Mucosa of stomach (tissue), 1 donor: ENCODE results near the gene HPRT1.
"Not testable (repeated sequence)": the region's sequence is repeated elsewhere in the genome, so short reads cannot be mapped to it uniquely, and the experiment has no call there.

Experiments
- H3K27me3 ChIP-seq: one replicate; pipeline ENCODE4 v1.7.0; 2013; ENCODE audit warnings: mild to moderate bottlenecking, low read length; ENCODE audit not compliant: control insufficient read depth, insufficient read depth
- H3K36me3 ChIP-seq: one replicate; pipeline ENCODE4 v1.7.0; 2013; ENCODE audit warnings: low read length; ENCODE audit not compliant: control insufficient read depth, insufficient read depth
- H3K4me1 ChIP-seq: one replicate; pipeline ENCODE4 v1.7.0; 2013; ENCODE audit warnings: mild to moderate bottlenecking, low read length; ENCODE audit not compliant: control insufficient read depth, insufficient read depth
- H3K4me3 ChIP-seq: one replicate; pipeline ENCODE4 v1.7.0; 2013; ENCODE audit warnings: low read length
- H3K9ac ChIP-seq: one replicate; pipeline ENCODE4 v1.7.0; 2013; ENCODE audit warnings: mild to moderate bottlenecking, low read length, moderate library complexity
- H3K9me3 ChIP-seq: one replicate; pipeline ENCODE4 v1.7.0; 2013; ENCODE audit warnings: mild to moderate bottlenecking, low read length, moderate library complexity; ENCODE audit not compliant: control insufficient read depth
- donor health status: Pancreatic carcinoma.

HPRT1 gene

GRCh38 chrX:134453631-134454030 is 6.3 kb upstream of the HPRT1 start:
- Histone ChIP-seq H3K36me3 (no peaks in the 10 kb centered on the region), H3K9ac (no peak overlapping the region)

GRCh38 chrX:134454506-134454905 is 5.5 kb upstream of the HPRT1 start:
- H3K36me3 ChIP-seq, result no peaks in the 10 kb centered on the region
- H3K4me1 ChIP-seq, result peaks cover 11% of the 10 kb centered on the region
- no peak overlapping the region for H3K4me3 ChIP-seq
- H3K27me3 ChIP-seq, result no peaks in the 10 kb centered on the region
- H3K9me3 ChIP-seq, result no peaks in the 10 kb centered on the region
- no peak overlapping the region for H3K9ac ChIP-seq

More at GRCh38 chrX:134453631-134454030, 6.3 kb upstream of the HPRT1 start:
- H3K27me3 ChIP-seq, result no peaks in the 10 kb centered on the region
- no peak overlapping the region for H3K4me3 ChIP-seq
- peaks cover 11% of the 10 kb centered on the region for H3K4me1 ChIP-seq
- no peaks in the 10 kb centered on the region for H3K9me3 ChIP-seq

- Histone ChIP-seq H3K9ac (no peak overlapping the region), H3K4me3 (no peak overlapping the region), H3K9me3 (no peaks in the 10 kb centered on the region), H3K4me1 (peaks cover 13% of the 10 kb centered on the region), H3K27me3 (no peaks in the 10 kb centered on the region), H3K36me3 (no peaks in the 10 kb centered on the region)
These were observed 2.3 kb upstream of the HPRT1 start for GRCh38 chrX:134457708-134458107.

GRCh38 chrX:134459683-134460004 is 321 bp upstream of the HPRT1 start:
- Histone ChIP-seq H3K4me3 (no peak overlapping the region), H3K27me3 (no peaks in the 10 kb centered on the region), H3K9me3 (no peaks in the 10 kb centered on the region), H3K9ac (peak overlapping the region; percentile 74), H3K36me3 (no peaks in the 10 kb centered on the region), H3K4me1 (peaks cover 10% of the 10 kb centered on the region)

- H3K27me3 ChIP-seq, result no peaks in the 10 kb centered on the region
- H3K9me3 ChIP-seq, result no peaks in the 10 kb centered on the region
- peak overlapping the region; percentile 72 for H3K9ac ChIP-seq
- no peaks in the 10 kb centered on the region for H3K36me3 ChIP-seq
- H3K4me1 ChIP-seq, result peaks cover 10% of the 10 kb centered on the region
- H3K4me3 ChIP-seq, result no peak overlapping the region
These were observed 876 bp downstream of the HPRT1 start for GRCh38 chrX:134460862-134461220.

- Histone ChIP-seq H3K36me3 (no peaks in the 10 kb centered on the region), H3K9ac (no peak overlapping the region), H3K27me3 (no peaks in the 10 kb centered on the region), H3K4me3 (no peak overlapping the region), H3K9me3 (no peaks in the 10 kb centered on the region), H3K4me1 (peaks cover 10% of the 10 kb centered on the region)
These were observed 1.5 kb downstream of the HPRT1 start for GRCh38 chrX:134461437-134461836.

- no peaks in the 10 kb centered on the region for H3K9me3 ChIP-seq
- no peaks in the 10 kb centered on the region for H3K36me3 ChIP-seq
- no peak overlapping the region for H3K4me3 ChIP-seq
These were observed 3.0 kb downstream of the HPRT1 start for GRCh38 chrX:134462927-134463326.

GRCh38 chrX:134464453-134464852 is 4.5 kb downstream of the HPRT1 start:
- not testable (repeated sequence) for H3K27me3 ChIP-seq, H3K36me3 ChIP-seq, H3K9me3 ChIP-seq, H3K4me3 ChIP-seq, H3K4me1 ChIP-seq, H3K9ac ChIP-seq

More at GRCh38 chrX:134462927-134463326, 3.0 kb downstream of the HPRT1 start:
- Histone ChIP-seq H3K9ac (peak overlapping the region; percentile 15), H3K4me1 (peaks cover 10% of the 10 kb centered on the region), H3K27me3 (no peaks in the 10 kb centered on the region)

- Histone ChIP-seq H3K9ac (no peak overlapping the region), H3K4me3 (no peak overlapping the region), H3K27me3 (no peaks in the 10 kb centered on the region), H3K36me3 (no peaks in the 10 kb centered on the region), H3K4me1 (no peaks in the 10 kb centered on the region), H3K9me3 (no peaks in the 10 kb centered on the region)
These were observed 9.5 kb downstream of the HPRT1 start for GRCh38 chrX:134469486-134469885.

GRCh38 chrX:134470013-134470412 is 10.0 kb downstream of the HPRT1 start:
- H3K4me3 ChIP-seq, result no peak overlapping the region
- no peaks in the 10 kb centered on the region for H3K9me3 ChIP-seq
- H3K9ac ChIP-seq, result no peak overlapping the region
- no peaks in the 10 kb centered on the region for H3K36me3 ChIP-seq
- no peaks in the 10 kb centered on the region for H3K4me1 ChIP-seq
- no peaks in the 10 kb centered on the region for H3K27me3 ChIP-seq

GRCh38 chrX:134472041-134472440 is 12.1 kb downstream of the HPRT1 start:
- no peaks in the 10 kb centered on the region for H3K36me3 ChIP-seq
- no peak overlapping the region for H3K9ac ChIP-seq
- H3K27me3 ChIP-seq, result no peaks in the 10 kb centered on the region
- no peaks in the 10 kb centered on the region for H3K9me3 ChIP-seq
- no peak overlapping the region for H3K4me3 ChIP-seq
- no peaks in the 10 kb centered on the region for H3K4me1 ChIP-seq

GRCh38 chrX:134476284-134476683 is 16.3 kb downstream of the HPRT1 start:
- Histone ChIP-seq H3K27me3 (no peaks in the 10 kb centered on the region), H3K4me3 (no peak overlapping the region), H3K9ac (no peak overlapping the region), H3K9me3 (no peaks in the 10 kb centered on the region), H3K36me3 (no peaks in the 10 kb centered on the region), H3K4me1 (no peaks in the 10 kb centered on the region)

GRCh38 chrX:134478374-134478773 is 18.4 kb downstream of the HPRT1 start:
- no peaks in the 10 kb centered on the region for H3K4me1 ChIP-seq

More at GRCh38 chrX:134478374-134478773, 18.4 kb downstream of the HPRT1 start:
- Histone ChIP-seq H3K36me3 (no peaks in the 10 kb centered on the region), H3K27me3 (no peaks in the 10 kb centered on the region), H3K9me3 (no peaks in the 10 kb centered on the region), H3K9ac (no peak overlapping the region), H3K4me3 (no peak overlapping the region)
